A673 (cell line): Measurements from ENCODE around the gene CMTM7. TPM values are rescaled to one million over a fixed set of nuclear protein-coding genes. Genes with fewer than 3 reads are reported as not detected.

Experiments used
- BruUV-seq: library from RNA; stranded (reverse); fragments of 400-500 nt; replicated peaks from 2 replicates; lab custom pipeline; 2021; lab: Mats Ljungman, UMichigan
- CTCF ChIA-PET: fragments of 300-600 bp; sonication (Branson Sonifier 250); formaldehyde crosslinking; loops from one replicate; lab custom pipeline; 2022; ENCODE audit warnings: antibody characterized with exemption; lab: Charles Lee
- POLR2A ChIA-PET: fragments of 300-600 bp; sonication (Branson Sonifier 250); formaldehyde crosslinking; loops from one replicate; lab custom pipeline; 2022; ENCODE audit warnings: antibody characterized with exemption; ENCODE audit not compliant: low non-redundant PET; lab: Charles Lee
- DNase-seq: peaks from one replicate; pipeline ENCODE4 v3.0.0-alpha.2; 2015; ENCODE audit warnings: low spot score
- H3K27ac ChIP-seq: fragments of 200-600 bp; sonication (generic); 2 replicates; pipeline ENCODE4 v1.5.1; 2016; ENCODE audit warnings: mixed run types, low read depth, mild to moderate bottlenecking, mixed read lengths, antibody characterized with exemption, low read length; ENCODE audit not compliant: poor library complexity, severe bottlenecking
- H3K27me3 ChIP-seq: fragments of 200-600 bp; sonication (generic); replicated peaks from 2 replicates; pipeline ENCODE4 v1.6.1; 2017; ENCODE audit warnings: mixed run types, low read depth, mild to moderate bottlenecking, mixed read lengths, antibody characterized with exemption, low read length; ENCODE audit not compliant: insufficient read depth, poor library complexity
- H3K36me3 ChIP-seq: fragments of 200-600 bp; sonication (generic); 2 replicates; pipeline ENCODE4 v1.6.1; 2016; ENCODE audit warnings: mixed run types, mild to moderate bottlenecking, mixed read lengths, antibody characterized with exemption, low read length; ENCODE audit not compliant: insufficient read depth, poor library complexity, severe bottlenecking
- H3K4me1 ChIP-seq: fragments of 200-600 bp; sonication (generic); 2 replicates; pipeline ENCODE4 v1.6.1; 2017; ENCODE audit warnings: mixed run types, mild to moderate bottlenecking, mixed read lengths, antibody characterized with exemption, low read length; ENCODE audit not compliant: insufficient read depth, poor library complexity, severe bottlenecking
- H3K4me3 ChIP-seq: fragments of 200-600 bp; sonication (generic); 2 replicates; pipeline ENCODE4 v1.5.1; 2016; ENCODE audit warnings: low read depth, mixed run types, mild to moderate bottlenecking, mixed read lengths, low read length; ENCODE audit not compliant: poor library complexity, severe bottlenecking
- H3K9me3 ChIP-seq: fragments of 200-600 bp; sonication (generic); 2 replicates; pipeline ENCODE4 v1.6.1; 2016; ENCODE audit warnings: mixed run types, low read depth, mild to moderate bottlenecking, mixed read lengths, antibody characterized with exemption, low read length; ENCODE audit not compliant: poor library complexity, severe bottlenecking
- EZH2 ChIP-seq: fragments of 200-600 bp; sonication (generic); IDR thresholded peaks from 2 replicates; pipeline ENCODE4 v1.6.1; 2017; ENCODE audit warnings: borderline replicate concordance, low read depth, mild to moderate bottlenecking, mixed read lengths, antibody characterized with exemption, low read length; ENCODE audit not compliant: poor library complexity, severe bottlenecking
- intact Hi-C: fragments of 100-400 bp; cut with micrococcal nuclease; formaldehyde crosslinking; loops from one replicate; pipeline ENCODE4 v1.10.0; 2022; ENCODE audit not compliant: unreplicated experiment
- total RNA-seq: library from RNA; stranded (reverse); gene quantifications from 2 replicates; pipeline ENCODE4 v1.2.3, GENCODE V29; 2021
- TF ChIP-seq, protein P1 (sequence below): fragments of 300-800, 200-600 bp; sonication (generic); conservative IDR thresholded peaks from 2 replicates; pipeline ENCODE4 v1.5.1; 2017; ENCODE audit warnings: low read depth, mild to moderate bottlenecking, antibody characterized with exemption, low read length, moderate library complexity, mixed read lengths

CMTM7 gene
- total RNA-seq, 1 experiment from 2014 or later = not detected

DNA sequence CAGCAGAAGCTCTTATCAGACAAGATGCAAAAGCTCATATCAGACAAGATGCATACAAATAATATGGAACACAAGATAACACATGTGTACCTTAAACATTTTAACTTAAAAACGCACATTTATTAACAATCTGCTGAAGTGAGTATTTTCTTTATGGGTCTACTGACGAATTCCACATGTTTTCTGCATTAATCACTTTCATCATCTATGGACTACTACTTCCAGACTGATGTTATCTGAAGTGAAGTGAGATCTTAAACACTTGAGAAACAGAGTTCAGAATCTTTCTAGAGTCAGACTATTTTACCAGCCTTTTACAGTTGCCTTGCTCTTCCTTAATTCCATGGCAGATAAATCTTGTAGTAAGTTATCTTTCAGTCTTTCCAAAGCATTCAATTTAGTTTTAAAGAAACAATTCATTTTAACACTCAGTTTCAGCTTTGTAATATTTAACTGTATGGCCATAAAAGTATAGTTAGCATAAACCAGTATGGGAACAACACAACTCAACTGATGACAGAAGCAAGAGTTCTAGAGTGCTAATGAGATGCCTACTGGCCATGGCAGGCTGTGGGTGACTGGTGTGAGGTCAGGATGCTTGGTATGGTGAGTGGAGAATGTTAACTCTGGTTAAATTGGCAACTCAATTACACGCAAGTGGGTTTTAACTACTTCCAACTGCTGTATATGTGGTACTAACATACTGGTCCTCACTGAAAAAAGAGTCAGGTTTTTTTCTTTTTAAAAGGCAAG is 101.2 kb downstream of the CMTM7 start:
- ChIA-PET POLR2A (no interaction called here), CTCF (no interaction called here)
- Histone ChIP-seq H3K9me3 (no peaks in the 10 kb centered on the region), H3K4me3 (no peak overlapping the region), H3K27me3 (no peaks in the 10 kb centered on the region), H3K4me1 (no peaks in the 10 kb centered on the region), H3K27ac (no peak overlapping the region), H3K36me3 (no peaks in the 10 kb centered on the region)
- intact Hi-C loops = no loop called here
- DNase-seq = no peak
- no TSS peak for BruUV-seq
- no peak for TF ChIP-seq EZH2
- TF ChIP-seq, protein P1, sequence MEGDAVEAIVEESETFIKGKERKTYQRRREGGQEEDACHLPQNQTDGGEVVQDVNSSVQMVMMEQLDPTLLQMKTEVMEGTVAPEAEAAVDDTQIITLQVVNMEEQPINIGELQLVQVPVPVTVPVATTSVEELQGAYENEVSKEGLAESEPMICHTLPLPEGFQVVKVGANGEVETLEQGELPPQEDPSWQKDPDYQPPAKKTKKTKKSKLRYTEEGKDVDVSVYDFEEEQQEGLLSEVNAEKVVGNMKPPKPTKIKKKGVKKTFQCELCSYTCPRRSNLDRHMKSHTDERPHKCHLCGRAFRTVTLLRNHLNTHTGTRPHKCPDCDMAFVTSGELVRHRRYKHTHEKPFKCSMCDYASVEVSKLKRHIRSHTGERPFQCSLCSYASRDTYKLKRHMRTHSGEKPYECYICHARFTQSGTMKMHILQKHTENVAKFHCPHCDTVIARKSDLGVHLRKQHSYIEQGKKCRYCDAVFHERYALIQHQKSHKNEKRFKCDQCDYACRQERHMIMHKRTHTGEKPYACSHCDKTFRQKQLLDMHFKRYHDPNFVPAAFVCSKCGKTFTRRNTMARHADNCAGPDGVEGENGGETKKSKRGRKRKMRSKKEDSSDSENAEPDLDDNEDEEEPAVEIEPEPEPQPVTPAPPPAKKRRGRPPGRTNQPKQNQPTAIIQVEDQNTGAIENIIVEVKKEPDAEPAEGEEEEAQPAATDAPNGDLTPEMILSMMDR = no peak

DNA sequence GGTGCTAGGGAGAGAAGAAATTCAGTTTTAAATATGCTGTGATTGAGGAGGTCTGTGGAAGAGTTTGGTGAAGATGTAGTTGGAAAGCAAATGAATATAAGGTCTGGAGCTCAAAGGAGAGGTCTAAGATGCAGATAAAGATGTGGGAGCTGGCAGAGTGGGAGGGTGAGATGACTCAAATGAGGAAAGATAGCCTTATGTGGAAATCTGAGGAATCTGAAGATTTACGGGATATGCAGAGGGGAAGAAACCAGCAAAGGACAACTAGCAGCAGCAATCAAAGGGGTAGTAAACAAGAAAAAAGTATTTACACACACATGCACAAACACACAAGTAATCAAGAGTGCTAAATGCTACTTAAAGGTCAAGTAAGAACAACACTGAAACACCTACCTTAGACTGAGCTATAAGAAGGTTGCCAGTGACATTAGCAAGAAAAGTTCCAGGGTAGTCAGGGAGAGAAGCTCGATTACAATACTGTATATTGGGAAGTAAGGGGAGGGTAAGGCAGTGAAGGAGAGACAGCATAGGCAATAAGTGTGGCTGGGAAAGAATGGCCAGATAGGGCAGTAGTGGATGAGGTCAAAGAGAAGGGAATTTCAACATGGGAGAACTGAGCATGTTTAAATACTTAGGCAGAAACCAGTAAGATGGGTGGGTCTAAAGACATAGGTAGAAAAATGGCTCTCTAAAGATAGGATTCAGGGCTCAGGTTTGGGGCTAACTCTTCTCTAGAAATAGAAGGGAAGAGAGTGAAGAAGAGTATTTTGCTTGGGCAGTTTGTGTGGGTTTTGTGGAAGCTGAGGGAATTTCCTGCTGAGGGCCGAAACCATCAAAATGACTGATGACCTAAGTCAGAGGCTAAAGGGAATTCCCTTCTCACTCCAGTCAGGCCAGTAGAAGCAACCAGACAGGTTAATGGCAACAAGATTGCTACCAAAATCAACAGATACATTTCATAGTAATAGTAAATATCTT is 102.1 kb downstream of the CMTM7 start:
- POLR2A ChIA-PET = no interaction called here
- Histone ChIP-seq H3K27ac (no peak overlapping the region), H3K27me3 (no peaks in the 10 kb centered on the region), H3K4me3 (no peak overlapping the region), H3K36me3 (no peaks in the 10 kb centered on the region), H3K4me1 (no peaks in the 10 kb centered on the region), H3K9me3 (no peaks in the 10 kb centered on the region)
- intact Hi-C loops = no loop called here
- BruUV-seq = no TSS peak
- no peak for DNase-seq
- TF ChIP-seq EZH2 = no peak
- TF ChIP-seq, protein P1 = no peak
- CTCF ChIA-PET = no interaction called here

DNA sequence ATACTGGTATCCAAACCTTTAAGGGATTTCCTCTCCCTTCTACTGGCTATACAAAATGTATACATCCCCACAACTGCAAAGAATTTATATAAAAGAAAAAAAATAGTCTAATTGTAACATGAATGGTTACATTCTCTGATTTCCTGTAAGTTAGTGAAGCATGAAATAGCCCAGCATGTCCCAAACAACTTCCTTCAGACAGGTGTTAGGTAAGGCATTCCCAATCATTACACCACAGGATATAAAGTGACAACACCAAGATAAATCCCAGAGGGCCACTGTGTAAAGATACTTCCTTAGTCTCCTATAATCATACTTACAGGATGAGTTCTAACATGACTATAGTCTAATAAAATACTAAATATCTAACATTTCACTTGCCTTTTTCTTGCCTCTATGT is 103.4 kb downstream of the CMTM7 start:
- H3K4me1 ChIP-seq = no peaks in the 10 kb centered on the region
- no peak overlapping the region for H3K4me3 ChIP-seq
- H3K27me3 ChIP-seq = no peaks in the 10 kb centered on the region
- H3K9me3 ChIP-seq = no peaks in the 10 kb centered on the region
- TF ChIP-seq, protein P1 = no peak
- TF ChIP-seq EZH2 = no peak
- intact Hi-C loops = no loop called here
- H3K36me3 ChIP-seq = no peaks in the 10 kb centered on the region
- POLR2A ChIA-PET = no interaction called here
- H3K27ac ChIP-seq = no peak overlapping the region
- DNase-seq = no peak
- no TSS peak for BruUV-seq
- CTCF ChIA-PET = no interaction called here
